ENCODE measurements around the gene LGALS14.

DNA sequence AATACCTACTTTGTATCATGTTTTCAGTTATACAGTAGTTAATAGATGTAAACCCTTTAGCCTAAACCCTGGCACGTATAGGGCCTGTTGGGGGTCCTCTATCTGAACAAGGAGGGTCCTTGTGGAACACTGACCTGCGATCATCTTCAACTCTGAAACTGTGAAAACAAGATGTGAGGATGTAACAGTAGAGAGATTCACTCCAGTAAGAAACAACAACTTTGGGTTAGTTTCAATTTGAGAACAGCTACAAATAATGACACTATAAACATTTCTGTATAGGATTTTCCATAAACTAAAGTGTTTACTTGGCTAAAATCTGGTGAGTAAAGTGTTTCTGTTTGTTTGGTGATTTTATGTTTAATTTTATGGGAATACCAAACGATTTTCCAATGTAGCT, 31.4 kb downstream of the LGALS14 start:
- no peak for TF ChIP-seq POLR2A (IDR thresholded peaks at IDR 0.05)
- TF ChIP-seq, protein P1, sequence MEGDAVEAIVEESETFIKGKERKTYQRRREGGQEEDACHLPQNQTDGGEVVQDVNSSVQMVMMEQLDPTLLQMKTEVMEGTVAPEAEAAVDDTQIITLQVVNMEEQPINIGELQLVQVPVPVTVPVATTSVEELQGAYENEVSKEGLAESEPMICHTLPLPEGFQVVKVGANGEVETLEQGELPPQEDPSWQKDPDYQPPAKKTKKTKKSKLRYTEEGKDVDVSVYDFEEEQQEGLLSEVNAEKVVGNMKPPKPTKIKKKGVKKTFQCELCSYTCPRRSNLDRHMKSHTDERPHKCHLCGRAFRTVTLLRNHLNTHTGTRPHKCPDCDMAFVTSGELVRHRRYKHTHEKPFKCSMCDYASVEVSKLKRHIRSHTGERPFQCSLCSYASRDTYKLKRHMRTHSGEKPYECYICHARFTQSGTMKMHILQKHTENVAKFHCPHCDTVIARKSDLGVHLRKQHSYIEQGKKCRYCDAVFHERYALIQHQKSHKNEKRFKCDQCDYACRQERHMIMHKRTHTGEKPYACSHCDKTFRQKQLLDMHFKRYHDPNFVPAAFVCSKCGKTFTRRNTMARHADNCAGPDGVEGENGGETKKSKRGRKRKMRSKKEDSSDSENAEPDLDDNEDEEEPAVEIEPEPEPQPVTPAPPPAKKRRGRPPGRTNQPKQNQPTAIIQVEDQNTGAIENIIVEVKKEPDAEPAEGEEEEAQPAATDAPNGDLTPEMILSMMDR (IDR thresholded peaks at IDR 0.05 in 4 of 5, conservative IDR thresholded peaks at IDR 0.05 in 1 of 5), result no peak
